Body of pancreas (tissue), 4 donors: ENCODE data around the gene VGLL3.

ENCODE experiments used
- CTCF ChIP-seq, 7 experiments: fragments of 450-650 bp in 4 of 7; fragments of 200-600 bp in 3 of 7; sonication (generic) in 3 of 7; IDR thresholded peaks; one replicate each; pipeline ENCODE4 v1.5.1; 2016 to 2019; ENCODE audit warnings: antibody characterized with exemption in 7 of 7
- POLR2A ChIP-seq, 3 donors: fragments of 450-650 bp; IDR thresholded peaks; one replicate each; pipeline ENCODE4 v1.6.1; 2016; ENCODE audit warnings: antibody characterized with exemption in 3 of 3, mild to moderate bottlenecking in 2 of 3

DNA sequence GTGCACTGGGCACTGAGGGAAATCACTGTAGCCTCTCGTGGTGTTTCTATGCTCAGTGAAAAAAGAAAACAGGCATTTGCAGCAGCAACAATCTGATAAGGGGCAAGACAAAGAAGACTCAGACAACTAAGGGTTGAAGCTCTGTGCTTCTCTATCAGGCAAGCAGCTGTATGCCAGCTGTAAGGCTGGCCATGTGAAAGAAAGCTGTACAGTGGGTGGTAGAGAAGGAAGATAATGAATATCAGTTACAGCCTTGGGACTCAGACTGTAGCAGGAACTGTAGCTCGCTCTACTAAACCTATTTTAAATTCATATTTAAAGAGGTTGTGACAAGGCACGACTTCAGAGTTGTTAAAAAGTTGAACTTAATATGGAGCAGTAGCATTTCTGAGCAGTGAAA lies 76.3 kb downstream of the VGLL3 start:
- TF ChIP-seq CTCF (IDR thresholded peaks at IDR 0.05) (no peak), POLR2A (IDR thresholded peaks at IDR 0.05) (no peak)
